ENCODE data around the gene WNT10A.
"Not testable (repeated sequence)": the region's sequence is repeated elsewhere in the genome, so short reads cannot be mapped to it uniquely, and the experiment has no call there.

Gene WNT10A

GRCh38 chr2:218895326-218895725, 14.7 kb downstream of the WNT10A start:
- DNase-seq: no peak

- DNase-seq: no peak
These were observed 15.3 kb downstream of the WNT10A start for GRCh38 chr2:218895759-218896500.

- DNase-seq: peak; percentile 84 to 88
These were observed 16.1 kb downstream of the WNT10A start for GRCh38 chr2:218896501-218897393.

GRCh38 chr2:218897394-218898108, 16.9 kb downstream of the WNT10A start:
- peak; percentile 29 for DNase-seq

GRCh38 chr2:218898109-218898878, 17.6 kb downstream of the WNT10A start:
- peak; percentile 88 to 91 for DNase-seq

GRCh38 chr2:218899147-218899546, 18.5 kb downstream of the WNT10A start:
- DNase-seq: no peak

- no peak for DNase-seq
These were observed 21.8 kb downstream of the WNT10A start for GRCh38 chr2:218902427-218902826.

- no peak for DNase-seq
These were observed 23.5 kb downstream of the WNT10A start for GRCh38 chr2:218904176-218904575.

GRCh38 chr2:218908721-218909619, 28.3 kb downstream of the WNT10A start:
- DNase-seq: peak; percentile 90 to 94

GRCh38 chr2:218910741-218911140, 30.1 kb downstream of the WNT10A start:
- no peak for DNase-seq

GRCh38 chr2:218920504-218920903, 39.9 kb downstream of the WNT10A start:
- DNase-seq: no peak

- no peak for DNase-seq
These were observed 44.1 kb downstream of the WNT10A start for GRCh38 chr2:218924757-218925156.

- no peak for DNase-seq
These were observed 44.8 kb downstream of the WNT10A start for GRCh38 chr2:218925434-218925833.

GRCh38 chr2:218927422-218927821, 46.8 kb downstream of the WNT10A start:
- no peak for DNase-seq

GRCh38 chr2:218927876-218928275, 47.2 kb downstream of the WNT10A start:
- no peak for DNase-seq

GRCh38 chr2:218930488-218930887, 49.8 kb downstream of the WNT10A start:
- DNase-seq: not testable (repeated sequence)

GRCh38 chr2:218931751-218932150, 51.1 kb downstream of the WNT10A start:
- DNase-seq: not testable (repeated sequence)
